Glutamatergic neuron (in vitro differentiated cells): ENCODE results near the gene KRTAP17-1. TPM values are rescaled to one million over a fixed set of nuclear protein-coding genes. Genes with fewer than 3 reads are reported as not detected.

Experiments
- DNase-seq: peaks from one replicate; pipeline ENCODE4 v3.0.0; 2022
- H3K27ac Mint-ChIP-seq: one replicate; pipeline ENCODE4 v1.8.0; 2020; ENCODE audit warnings: mild to moderate bottlenecking, mixed read lengths, inconsistent platforms; ENCODE audit not compliant: unreplicated experiment
- H3K27me3 Mint-ChIP-seq: one replicate; pipeline ENCODE4 v1.8.0; 2020; ENCODE audit warnings: mild to moderate bottlenecking, moderate library complexity, mixed read lengths, inconsistent platforms; ENCODE audit not compliant: unreplicated experiment
- H3K36me3 Mint-ChIP-seq: one replicate; pipeline ENCODE4 v1.8.0; 2020; ENCODE audit warnings: mild to moderate bottlenecking, mixed read lengths, inconsistent platforms; ENCODE audit not compliant: unreplicated experiment
- H3K4me1 Mint-ChIP-seq: one replicate; pipeline ENCODE4 v1.8.0; 2020; ENCODE audit warnings: mild to moderate bottlenecking, low read depth, mixed read lengths, inconsistent platforms; ENCODE audit not compliant: unreplicated experiment
- H3K4me3 Mint-ChIP-seq: one replicate; pipeline ENCODE4 v1.8.0; 2020; ENCODE audit warnings: mild to moderate bottlenecking, mixed read lengths, inconsistent platforms; ENCODE audit not compliant: unreplicated experiment
- H3K9me3 Mint-ChIP-seq: one replicate; pipeline ENCODE4 v1.8.0; 2020; ENCODE audit warnings: mild to moderate bottlenecking, moderate library complexity, mixed read lengths, inconsistent platforms; ENCODE audit not compliant: unreplicated experiment
- CTCF ChIP-seq: fragments of 200-600 bp; sonication (generic); IDR thresholded peaks from one replicate; pipeline ENCODE4 v1.5.0; 2021; ENCODE audit not compliant: partially characterized antibody, unreplicated experiment
- total RNA-seq: library from RNA; stranded (reverse); fragmentation: NEBNext Ultra II Directional; extraction: Animal tissue kit (Norgen Biotek cat#: 25700); gene quantifications from one replicate; pipeline ENCODE4 v1.2.1, GENCODE V29; 2021; ENCODE audit not compliant: unreplicated experiment

Gene KRTAP17-1
- total RNA-seq, 1 donor from 2014 or later: not detected

GRCh38 chr17:41326173-41327145, 10.9 kb upstream of the KRTAP17-1 start:
- H3K4me1 Mint-ChIP-seq: peaks cover 2% of the 10 kb centered on the region
- no peaks in the 10 kb centered on the region for H3K27me3 Mint-ChIP-seq
- H3K4me3 Mint-ChIP-seq: no peak overlapping the region
- no peak overlapping the region for H3K27ac Mint-ChIP-seq
- H3K9me3 Mint-ChIP-seq: peaks cover 5% of the 10 kb centered on the region
- no peaks in the 10 kb centered on the region for H3K36me3 Mint-ChIP-seq
- TF ChIP-seq CTCF: no peak
- DNase-seq: no peak

- DNase-seq: no peak
- Mint-ChIP-seq H3K9me3 (peaks cover 5% of the 10 kb centered on the region), H3K4me3 (no peak overlapping the region), H3K27ac (no peak overlapping the region), H3K4me1 (peaks cover 2% of the 10 kb centered on the region), H3K27me3 (no peaks in the 10 kb centered on the region), H3K36me3 (no peaks in the 10 kb centered on the region)
- TF ChIP-seq CTCF: no peak
Observed at GRCh38 chr17:41325611-41326010, 10.1 kb upstream of the KRTAP17-1 start.

GRCh38 chr17:41325126-41325525, 9.6 kb upstream of the KRTAP17-1 start:
- no peak overlapping the region for H3K27ac Mint-ChIP-seq
- peaks cover 2% of the 10 kb centered on the region for H3K4me1 Mint-ChIP-seq
- H3K27me3 Mint-ChIP-seq: no peaks in the 10 kb centered on the region
- peaks cover 5% of the 10 kb centered on the region for H3K9me3 Mint-ChIP-seq
- no peak for TF ChIP-seq CTCF
- no peak overlapping the region for H3K4me3 Mint-ChIP-seq
- H3K36me3 Mint-ChIP-seq: no peaks in the 10 kb centered on the region
- no peak for DNase-seq

- peaks cover 7% of the 10 kb centered on the region for H3K36me3 Mint-ChIP-seq
- H3K4me3 Mint-ChIP-seq: no peak overlapping the region
- no peaks in the 10 kb centered on the region for H3K27me3 Mint-ChIP-seq
- no peak for TF ChIP-seq CTCF
- no peak overlapping the region for H3K27ac Mint-ChIP-seq
- DNase-seq: no peak
- peaks cover 5% of the 10 kb centered on the region for H3K9me3 Mint-ChIP-seq
- peaks cover 2% of the 10 kb centered on the region for H3K4me1 Mint-ChIP-seq
Observed at GRCh38 chr17:41324180-41325075, 8.9 kb upstream of the KRTAP17-1 start.
